ENCODE results near the gene PRMT9. TPM values are rescaled to one million over a fixed set of nuclear protein-coding genes. Genes with fewer than 3 reads are reported as not detected.

Gene PRMT9
- total and polyA plus RNA-seq, 9 of the 15 experiments (the other 6 are each of a cell fraction or from before 2014, with no cell fraction given) = 3.5 to 15.6 (median 7.2) TPM

DNA sequence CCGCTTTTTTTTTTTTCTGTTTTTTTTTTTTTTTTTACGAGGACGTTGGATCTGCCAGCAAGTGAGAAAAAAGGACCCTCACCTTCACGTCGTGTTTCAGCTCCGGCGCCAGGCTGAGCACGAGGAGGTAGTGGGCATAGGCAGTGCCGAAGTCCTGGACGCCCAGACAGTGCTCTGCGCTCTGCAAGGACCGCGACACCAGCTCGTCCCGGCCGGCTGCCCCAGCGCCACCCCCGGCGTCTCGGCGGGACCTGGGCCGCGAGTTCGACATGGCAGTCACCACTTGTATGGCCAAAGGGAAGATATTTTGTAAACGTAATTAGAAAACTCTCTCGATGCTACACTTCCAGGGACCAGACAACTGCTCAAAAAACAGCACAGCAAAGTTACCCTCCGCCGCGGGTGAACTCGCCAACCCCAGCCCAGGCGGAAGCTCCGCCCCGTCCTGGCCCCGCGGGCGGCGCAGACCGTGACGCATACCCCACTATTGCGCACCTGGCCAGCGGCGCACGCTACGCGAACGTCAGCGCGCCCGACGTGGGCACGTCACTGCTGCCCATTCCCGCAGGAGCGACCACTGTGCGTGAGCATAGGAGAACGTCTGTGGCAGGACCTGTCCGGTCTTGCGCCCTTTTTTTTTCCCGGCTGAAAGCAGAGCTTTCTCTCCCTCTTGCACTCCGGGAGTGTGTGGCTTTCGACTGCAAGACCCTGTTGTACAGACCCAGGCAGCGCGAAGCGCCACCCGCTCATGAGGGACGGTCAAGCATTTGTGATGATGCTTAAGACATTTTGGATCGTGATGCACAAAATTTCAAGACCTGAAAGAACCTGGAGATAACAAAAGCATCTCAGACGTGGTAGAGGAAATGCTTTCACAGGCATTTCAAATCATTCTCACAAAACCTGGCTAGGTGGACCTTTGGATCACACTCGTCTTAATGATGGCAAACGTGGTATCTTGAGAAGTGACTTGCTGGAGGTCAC lies at the start of gene PRMT9 (continued):
- TF ChIP-seq HBP1 (CRISPR knock-in tag; IDR thresholded peaks at IDR 0.05) (no peak), DMBX1 (CRISPR knock-in tag; IDR thresholded peaks at IDR 0.05; ENCODE audit: borderline replicate concordance) (no peak; the same call in 1 of the 2 replicates), PBX2 (CRISPR knock-in tag; IDR thresholded peaks at IDR 0.05; ENCODE audit: low read depth) (no peak), PBX2 (tag; conservative IDR thresholded peaks at IDR 0.05; ENCODE audit: low read depth) (no peak), FUS (optimal IDR thresholded peaks at IDR 0.05; ENCODE audit: low read depth, low read length) (no peak), COPS2 (conservative IDR thresholded peaks at IDR 0.05) (no peak), SUPT5H (IDR thresholded peaks at IDR 0.05) (peak; percentile 95), MAZ (CRISPR knock-in tag; conservative IDR thresholded peaks at IDR 0.05 in 1 of 2, IDR thresholded peaks at IDR 0.05 in 1 of 2) (0 out of 4 replicates have a peak, but pooled peaks of 1 of the 2 experiments have one; percentile 40), TCF3 (CRISPR knock-in tag; IDR thresholded peaks at IDR 0.05) (no peak; the same call in 1 of the 2 replicates), SREBF2 (CRISPR knock-in tag; IDR thresholded peaks at IDR 0.05) (no peak), ZNF766 (CRISPR knock-in tag; conservative IDR thresholded peaks at IDR 0.05) (no peak), SMARCA5 (IDR thresholded peaks at IDR 0.05) (no peak), CEBPZ (IDR thresholded peaks at IDR 0.05; ENCODE audit: borderline replicate concordance, low read depth, low read length) (no peak), SMARCE1 (IDR thresholded peaks at IDR 0.05) (no peak), PCBP2 (IDR thresholded peaks at IDR 0.05; ENCODE audit: low read depth, low read length, poor library complexity, severe bottlenecking) (no peak)
- TF ChIP-seq, protein P1, sequence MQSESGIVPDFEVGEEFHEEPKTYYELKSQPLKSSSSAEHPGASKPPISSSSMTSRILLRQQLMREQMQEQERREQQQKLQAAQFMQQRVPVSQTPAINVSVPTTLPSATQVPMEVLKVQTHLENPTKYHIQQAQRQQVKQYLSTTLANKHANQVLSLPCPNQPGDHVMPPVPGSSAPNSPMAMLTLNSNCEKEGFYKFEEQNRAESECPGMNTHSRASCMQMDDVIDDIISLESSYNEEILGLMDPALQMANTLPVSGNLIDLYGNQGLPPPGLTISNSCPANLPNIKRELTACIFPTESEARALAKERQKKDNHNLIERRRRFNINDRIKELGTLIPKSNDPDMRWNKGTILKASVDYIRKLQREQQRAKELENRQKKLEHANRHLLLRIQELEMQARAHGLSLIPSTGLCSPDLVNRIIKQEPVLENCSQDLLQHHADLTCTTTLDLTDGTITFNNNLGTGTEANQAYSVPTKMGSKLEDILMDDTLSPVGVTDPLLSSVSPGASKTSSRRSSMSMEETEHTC (IDR thresholded peaks at IDR 0.05) = no peak

Data from K562 (cell line).